Hepatocyte (in vitro differentiated cells): ENCODE results near the gene EIPR1.

ENCODE experiments used
- CTCF ChIP-seq: fragments of 200-600 bp; sonication (generic); IDR thresholded peaks from 2 replicates; pipeline ENCODE4 v1.5.1; 2016; ENCODE audit warnings: antibody characterized with exemption, mild to moderate bottlenecking; ENCODE audit not compliant: poor library complexity
- EZH2 ChIP-seq: fragments of 200-600 bp; sonication (generic); IDR thresholded peaks from 2 replicates; pipeline ENCODE4 v1.6.1; 2016; ENCODE audit warnings: antibody characterized with exemption, mild to moderate bottlenecking, borderline replicate concordance

- no peak for TF ChIP-seq CTCF
- TF ChIP-seq EZH2: no peak
Measured at GRCh38 chr2:3257826-3258225, 119.8 kb downstream of the EIPR1 start.
